ENCODE results near the gene ZNF586. TPM values are rescaled to one million over a fixed set of nuclear protein-coding genes. Genes with fewer than 3 reads are reported as not detected.

The ZNF586 gene
- total RNA-seq, 4 donors from 2014 or later: 11.8 to 16.6 (median 13.0) TPM

GRCh38 chr19:57755031-57755430, 14.4 kb upstream of the ZNF586 start:
- intact Hi-C loops (cut with DNase I): no loop called here
- TF ChIP-seq EP300 (IDR thresholded peaks at IDR 0.05) (no peak), CTCF (IDR thresholded peaks at IDR 0.05) (no peak), POLR2AphosphoS5 (IDR thresholded peaks at IDR 0.05) (no peak), POLR2A (IDR thresholded peaks at IDR 0.05; ENCODE audit: low read depth) (no peak)
- Histone ChIP-seq H3K4me3 (no peak overlapping the region), H3K27me3 (no peaks in the 10 kb centered on the region), H3K4me1 (no peaks in the 10 kb centered on the region), H3K9me3 (peaks cover 0 to 97% (median 65%) of the 10 kb centered on the region in 4 donors), H3K27ac (replicated peaks in 1 of 4) (no peak overlapping the region), H3K36me3 (peaks cover 69 to 100% (median 95%) of the 10 kb centered on the region in 4 donors)
- no peak for DNase-seq (ENCODE audit: extremely low spot score)
- WGBS: 83% methylated on average over 4 of the region's 4 CpGs

- no peak overlapping the region for H3K27ac ChIP-seq (replicated peaks in 1 of 4)
- intact Hi-C loops (cut with DNase I): no loop called here
- DNase-seq (ENCODE audit: extremely low spot score): no peak
- no peak overlapping the region for H3K4me3 ChIP-seq
- H3K36me3 ChIP-seq: peaks cover 51 to 99% (median 93%) of the 10 kb centered on the region in 4 donors
- 85% methylated on average over 2 of the region's 2 CpGs for WGBS
- peaks cover 0 to 82% (median 45%) of the 10 kb centered on the region in 4 donors for H3K9me3 ChIP-seq
- no peaks in the 10 kb centered on the region for H3K27me3 ChIP-seq
- TF ChIP-seq EP300 (IDR thresholded peaks at IDR 0.05) (no peak), POLR2AphosphoS5 (IDR thresholded peaks at IDR 0.05) (no peak), CTCF (IDR thresholded peaks at IDR 0.05) (no peak), POLR2A (IDR thresholded peaks at IDR 0.05; ENCODE audit: low read depth) (no peak)
- no peaks in the 10 kb centered on the region for H3K4me1 ChIP-seq
Measured at GRCh38 chr19:57757941-57758340, 11.5 kb upstream of the ZNF586 start.

DNA sequence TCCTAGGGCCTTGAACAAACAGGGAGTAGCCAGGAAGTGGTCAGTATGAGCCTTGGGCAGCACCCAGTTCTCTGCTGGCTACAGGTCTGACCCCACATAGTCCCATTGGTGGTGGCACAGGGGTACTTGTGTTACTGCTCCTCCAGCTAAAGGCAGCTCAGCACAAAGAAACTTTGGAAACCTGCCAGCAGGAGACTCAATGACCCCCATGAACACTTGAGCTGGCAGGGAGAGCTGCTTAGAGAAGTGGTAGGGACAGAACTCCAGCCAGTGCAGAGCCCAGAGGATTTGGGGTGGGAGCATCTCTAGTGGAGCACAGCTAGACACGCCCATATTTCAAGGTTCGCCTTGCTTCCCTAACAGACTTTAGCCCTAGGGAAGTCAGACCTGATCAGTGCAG, 10.4 kb upstream of the ZNF586 start:
- no peaks in the 10 kb centered on the region for H3K27me3 ChIP-seq
- intact Hi-C loops (cut with DNase I): no loop called here
- no CpG with 5 or more reads among the region's 2 CpGs for WGBS
- H3K4me1 ChIP-seq: no peaks in the 10 kb centered on the region
- TF ChIP-seq POLR2A (IDR thresholded peaks at IDR 0.05; ENCODE audit: low read depth) (no peak), POLR2AphosphoS5 (IDR thresholded peaks at IDR 0.05) (no peak), CTCF (IDR thresholded peaks at IDR 0.05) (no peak), EP300 (IDR thresholded peaks at IDR 0.05) (no peak)
- peaks cover 0 to 71% (median 34%) of the 10 kb centered on the region in 4 donors for H3K9me3 ChIP-seq
- no peak overlapping the region for H3K27ac ChIP-seq (replicated peaks in 1 of 4)
- no peak for DNase-seq (ENCODE audit: extremely low spot score)
- H3K4me3 ChIP-seq: no peak overlapping the region
- H3K36me3 ChIP-seq: peaks cover 39 to 99% (median 92%) of the 10 kb centered on the region in 4 donors

- Histone ChIP-seq H3K9me3 (peaks cover 0 to 49% (median 23%) of the 10 kb centered on the region in 4 donors), H3K36me3 (peaks cover 17 to 40% (median 36%) of the 10 kb centered on the region in 4 donors), H3K4me3 (no peak overlapping the region), H3K27me3 (no peaks in the 10 kb centered on the region), H3K4me1 (peaks cover 21 to 31% (median 29%) of the 10 kb centered on the region in 4 donors), H3K27ac (replicated peaks in 1 of 4) (no peak overlapping the region)
- TF ChIP-seq POLR2AphosphoS5 (IDR thresholded peaks at IDR 0.05) (no peak), POLR2A (IDR thresholded peaks at IDR 0.05; ENCODE audit: low read depth) (no peak), CTCF (IDR thresholded peaks at IDR 0.05) (no peak), EP300 (IDR thresholded peaks at IDR 0.05) (no peak)
- 94% methylated on average over 4 of the region's 4 CpGs for WGBS
- intact Hi-C loops (cut with DNase I): no loop called here
- DNase-seq (ENCODE audit: extremely low spot score): no peak
Measured at GRCh38 chr19:57771417-57771816, 1.9 kb downstream of the ZNF586 start.

DNA sequence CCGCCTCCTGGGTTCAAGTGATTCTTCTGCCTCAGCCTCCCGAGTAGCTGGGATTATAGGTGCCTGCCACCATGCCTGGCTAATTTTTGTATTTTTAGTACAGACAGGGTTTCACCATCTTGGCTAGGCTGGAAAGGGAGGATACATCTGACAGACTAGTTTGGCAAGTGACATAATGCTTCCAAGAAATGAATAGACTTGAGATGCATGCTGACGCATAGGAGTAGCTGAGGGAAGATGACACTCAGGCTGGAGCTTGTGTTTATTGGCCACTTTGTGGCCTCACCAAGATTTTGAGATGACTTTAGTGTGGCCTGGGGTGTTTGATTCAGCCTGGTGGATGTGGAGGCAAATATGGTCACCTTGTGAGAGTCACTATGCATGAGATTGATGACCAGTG, 4.0 kb downstream of the ZNF586 start:
- Histone ChIP-seq H3K4me3 (no peak overlapping the region), H3K9me3 (peaks cover 0 to 68% (median 36%) of the 10 kb centered on the region in 4 donors), H3K27ac (replicated peaks in 1 of 4) (no peak overlapping the region), H3K27me3 (no peaks in the 10 kb centered on the region), H3K36me3 (peaks cover 36 to 60% (median 55%) of the 10 kb centered on the region in 4 donors), H3K4me1 (peaks cover 21 to 31% (median 29%) of the 10 kb centered on the region in 4 donors)
- DNase-seq (ENCODE audit: extremely low spot score): no peak
- TF ChIP-seq POLR2A (IDR thresholded peaks at IDR 0.05; ENCODE audit: low read depth): no peak
- no peak for TF ChIP-seq POLR2AphosphoS5 (IDR thresholded peaks at IDR 0.05)
- TF ChIP-seq CTCF (IDR thresholded peaks at IDR 0.05): no peak
- no peak for TF ChIP-seq EP300 (IDR thresholded peaks at IDR 0.05)
- intact Hi-C loops (cut with DNase I): no loop called here
- 97% methylated on average over 3 of the region's 3 CpGs for WGBS

All from esophagus muscularis mucosa (tissue), 4 donors.